Ovary (tissue), 3 donors: ENCODE data around the gene KLRG1.

Source experiments
- CTCF ChIP-seq, 3 donors: fragments of 450-650 bp in 2 of 3; fragments of 200-600 bp in 1 of 3; IDR thresholded peaks; one replicate each; pipeline versions ENCODE4 v1.5.1 to v1.8.0; 2016 to 2022; ENCODE audit warnings: antibody characterized with exemption in 3 of 3, mild to moderate bottlenecking in 1 of 3
- EP300 ChIP-seq: sonication (generic); formaldehyde crosslinking; IDR thresholded peaks from one replicate; pipeline ENCODE4 v1.6.1; 2017; ENCODE audit warnings: antibody characterized with exemption
- POLR2A ChIP-seq: fragments of 450-650 bp; IDR thresholded peaks from one replicate; pipeline ENCODE4 v1.6.1; 2017; ENCODE audit warnings: antibody characterized with exemption, mild to moderate bottlenecking, moderate library complexity
- donor health status: DM: no; HTN: no; CAD: no.

- no peak for TF ChIP-seq CTCF (IDR thresholded peaks at IDR 0.05)
- TF ChIP-seq EP300, result no peak
- no peak for TF ChIP-seq POLR2A
Measured at GRCh38 chr12:8956073-8956472, 33.3 kb upstream of the KLRG1 start.
